KMS-11 (cell line): ENCODE measurements around the gene CHCHD6.

Experiments
- H2AFZ ChIP-seq: fragments of 200-600 bp; sonication (generic); 2 replicates; pipeline ENCODE4 v1.6.1; 2016; ENCODE audit warnings: antibody characterized with exemption, mixed run types, low read depth
- H3K27ac ChIP-seq: fragments of 200-600 bp; sonication (generic); 2 replicates; pipeline ENCODE4 v1.6.1; 2016; ENCODE audit warnings: mild to moderate bottlenecking, mixed run types
- H3K27me3 ChIP-seq: fragments of 200-600 bp; sonication (generic); 2 replicates; pipeline ENCODE4 v1.6.1; 2017; ENCODE audit warnings: mild to moderate bottlenecking, low read depth, mixed run types, moderate library complexity; ENCODE audit not compliant: insufficient read depth
- H3K36me3 ChIP-seq: fragments of 200-600 bp; sonication (generic); 2 replicates; pipeline ENCODE4 v1.6.1; 2017; ENCODE audit warnings: mild to moderate bottlenecking, mixed run types; ENCODE audit not compliant: insufficient read depth
- H3K4me1 ChIP-seq: fragments of 200-600 bp; sonication (generic); 2 replicates; pipeline ENCODE4 v1.6.1; 2016; ENCODE audit warnings: mild to moderate bottlenecking, low read depth, mixed run types; ENCODE audit not compliant: poor library complexity, severe bottlenecking
- H3K4me2 ChIP-seq: fragments of 200-600 bp; sonication (generic); 2 replicates; pipeline ENCODE4 v1.7.0; 2016; ENCODE audit warnings: mild to moderate bottlenecking, mixed run types
- H3K4me3 ChIP-seq: fragments of 200-600 bp; sonication (generic); IDR thresholded peaks from 2 replicates; pipeline ENCODE4 v1.6.1; 2017; ENCODE audit warnings: low read depth, low read length, mixed read lengths; ENCODE audit not compliant: insufficient read depth
- H3K79me2 ChIP-seq: fragments of 200-600 bp; sonication (generic); 2 replicates; pipeline ENCODE4 v1.6.1; 2016; ENCODE audit warnings: low read depth, mixed run types; ENCODE audit not compliant: insufficient read depth
- H3K9ac ChIP-seq: fragments of 200-600 bp; sonication (generic); 2 replicates; pipeline ENCODE4 v1.6.1; 2016; ENCODE audit warnings: mild to moderate bottlenecking, mixed run types
- H4K20me1 ChIP-seq: fragments of 200-600 bp; sonication (generic); 2 replicates; pipeline ENCODE4 v1.6.1; 2016; ENCODE audit warnings: mild to moderate bottlenecking, mixed run types; ENCODE audit not compliant: insufficient read depth
- CTCF ChIP-seq: fragments of 200-600 bp; sonication (generic); conservative IDR thresholded peaks from 2 replicates; pipeline ENCODE4 v1.6.1; 2017; ENCODE audit warnings: low read depth, mild to moderate bottlenecking, antibody characterized with exemption, low read length, moderate library complexity, mixed read lengths

CHCHD6 gene

GRCh38 chr3:126760541-126760940 lies 56.5 kb downstream of the CHCHD6 start:
- no peak overlapping the region for H3K27ac ChIP-seq
- no peaks in the 10 kb centered on the region for H3K79me2 ChIP-seq
- no peaks in the 10 kb centered on the region for H3K4me1 ChIP-seq
- no peaks in the 10 kb centered on the region for H3K36me3 ChIP-seq
- no peak overlapping the region for H3K4me2 ChIP-seq
- no peak overlapping the region for H3K4me3 ChIP-seq
- H3K27me3 ChIP-seq: no peaks in the 10 kb centered on the region
- TF ChIP-seq CTCF: no peak
- no peak overlapping the region for H2AFZ ChIP-seq
- no peak overlapping the region for H3K9ac ChIP-seq
- H4K20me1 ChIP-seq: no peaks in the 10 kb centered on the region

GRCh38 chr3:126763035-126763434 lies 59.0 kb downstream of the CHCHD6 start:
- no peak overlapping the region for H3K4me2 ChIP-seq

GRCh38 chr3:126765187-126766069 lies 61.4 kb downstream of the CHCHD6 start:
- no peak overlapping the region for H3K4me2 ChIP-seq
- TF ChIP-seq CTCF: no peak
- no peaks in the 10 kb centered on the region for H3K27me3 ChIP-seq
- H3K4me1 ChIP-seq: no peaks in the 10 kb centered on the region
- no peak overlapping the region for H2AFZ ChIP-seq
- no peak overlapping the region for H3K27ac ChIP-seq
- no peaks in the 10 kb centered on the region for H3K36me3 ChIP-seq
- H3K9ac ChIP-seq: no peak overlapping the region
- no peaks in the 10 kb centered on the region for H4K20me1 ChIP-seq
- no peaks in the 10 kb centered on the region for H3K79me2 ChIP-seq
- no peak overlapping the region for H3K4me3 ChIP-seq

More at GRCh38 chr3:126763035-126763434, 59.0 kb downstream of the CHCHD6 start:
- no peaks in the 10 kb centered on the region for H4K20me1 ChIP-seq
- no peak overlapping the region for H3K4me3 ChIP-seq
- no peak for TF ChIP-seq CTCF
- H3K4me1 ChIP-seq: no peaks in the 10 kb centered on the region
- no peaks in the 10 kb centered on the region for H3K27me3 ChIP-seq
- H3K36me3 ChIP-seq: no peaks in the 10 kb centered on the region
- H3K79me2 ChIP-seq: no peaks in the 10 kb centered on the region
- no peak overlapping the region for H3K27ac ChIP-seq
- H3K9ac ChIP-seq: no peak overlapping the region
- no peak overlapping the region for H2AFZ ChIP-seq

- H3K9ac ChIP-seq: no peak overlapping the region
- H3K79me2 ChIP-seq: no peaks in the 10 kb centered on the region; the same call in 1 of the 2 replicates
- H3K4me3 ChIP-seq: no peak overlapping the region
These were observed 62.6 kb downstream of the CHCHD6 start for GRCh38 chr3:126766653-126767052.

More at GRCh38 chr3:126766653-126767052, 62.6 kb downstream of the CHCHD6 start:
- Histone ChIP-seq H3K27ac (no peak overlapping the region), H3K36me3 (no peaks in the 10 kb centered on the region), H4K20me1 (no peaks in the 10 kb centered on the region), H3K27me3 (no peaks in the 10 kb centered on the region), H2AFZ (no peak overlapping the region), H3K4me2 (no peak overlapping the region), H3K4me1 (no peaks in the 10 kb centered on the region)
- no peak for TF ChIP-seq CTCF
